Motor neuron (in vitro differentiated cells): ENCODE data around the gene ADAMTS9. TPM values are rescaled to one million over a fixed set of nuclear protein-coding genes. Genes with fewer than 3 reads are reported as not detected.

Experiments used
- ATAC-seq, 8 experiments: fragments of 200-7000 bp; cut with Tn5 transposase; replicated peaks in 6 of 8; 2 replicates each; pipeline ENCODE4 v1.8.0; 2021; ENCODE audit warnings: mild to moderate bottlenecking in 8 of 8, moderate library complexity in 8 of 8
- H3K27ac ChIP-seq, 2 donors: fragments of 250-450 bp; sonication (Bioruptor Pico); 2 replicates each; pipeline ENCODE4 v1.9.0; 2021; ENCODE audit warnings: antibody characterized with exemption in 2 of 2, mild to moderate bottlenecking in 2 of 2, moderate library complexity in 1 of 2
- H3K4me1 ChIP-seq, 2 donors: fragments of 250-450 bp; sonication (Bioruptor Pico); replicated peaks in 1 of 2; 2 replicates each; pipeline ENCODE4 v1.6.1; 2021; ENCODE audit warnings: antibody characterized with exemption in 2 of 2, mild to moderate bottlenecking in 2 of 2, moderate library complexity in 1 of 2
- H3K4me3 ChIP-seq, 5 donors: fragments of 250-450 bp; sonication (Bioruptor Pico); 2 replicates each; pipeline ENCODE4 v1.9.0; 2021; ENCODE audit warnings: antibody characterized with exemption in 5 of 5, mild to moderate bottlenecking in 5 of 5, moderate library complexity in 4 of 5
- WGBS, 10 experiments: fragments of 450-650 bp; shearing (Covaris generic); methylation state at CpG; one replicate each; pipeline ENCODE4 v1.0.0; 2022; 5-methylcytosine and 5-hydroxymethylcytosine counted together
- in situ Hi-C, 9 experiments: fragments of 400-800 bp; cut with MboI; loops; one replicate each; pipeline ENCODE4 v1.15.0; 2021; ENCODE audit warnings: low sequenced_read_pairs in 9 of 9, low pct_unique_long_range_greater_than_20kb in 2 of 9; ENCODE audit not compliant: unreplicated experiment in 9 of 9
- total RNA-seq, 8 experiments: library from RNA; unstranded; fragments of 300-600 nt; gene quantifications; 2 replicates each; pipeline versions ENCODE4 v1.2.3 to v1.2.4, GENCODE V29; 2022

ADAMTS9 gene
- total RNA-seq, 8 experiments from 2014 or later, result 7.6 to 70.6 (median 10.7) TPM

GRCh38 chr3:64656544-64656943 is 31.3 kb downstream of the ADAMTS9 start:
- no peak overlapping the region for H3K27ac ChIP-seq

GRCh38 chr3:64655160-64655559 is 32.6 kb downstream of the ADAMTS9 start:
- no peak for ATAC-seq
- 36 to 100% (median 83%) methylated on average over 1 to 3 of the region's 4 CpGs; no CpG with 5 or more reads in 3 of the 10 experiments for WGBS, 10 experiments
- Histone ChIP-seq H3K27ac (no peak overlapping the region), H3K4me3 (no peak overlapping the region), H3K4me1 (peaks cover 19 to 23% of the 10 kb centered on the region in 2 donors)
- in situ Hi-C loops, result no loop called here

More at GRCh38 chr3:64656544-64656943, 31.3 kb downstream of the ADAMTS9 start:
- no CpG with 5 or more reads among the region's 4 CpGs for WGBS, 10 experiments
- Histone ChIP-seq H3K4me3 (no peak overlapping the region), H3K4me1 (peaks cover 12 to 13% of the 10 kb centered on the region in 2 donors)
- ATAC-seq, result no peak
- in situ Hi-C loops, result no loop called here

- in situ Hi-C loops, result no loop called here
- H3K4me1 ChIP-seq, result peaks cover 11 to 19% of the 10 kb centered on the region in 2 donors
- WGBS, 10 experiments, result 79 to 100% (median 94%) methylated on average over 1 to 5 of the region's 5 CpGs
These were observed 33.8 kb downstream of the ADAMTS9 start for GRCh38 chr3:64654013-64654412.

GRCh38 chr3:64653101-64653500 is 34.7 kb downstream of the ADAMTS9 start:
- H3K4me1 ChIP-seq, result peaks cover 11 to 19% of the 10 kb centered on the region in 2 donors
- no peak overlapping the region for H3K27ac ChIP-seq
- in situ Hi-C loops, result no loop called here
- 40 to 100% (median 70%) methylated on average over 1 to 3 of the region's 3 CpGs; no CpG with 5 or more reads in 3 of the 10 experiments for WGBS, 10 experiments
- no peak for ATAC-seq
- H3K4me3 ChIP-seq, result no peak overlapping the region

More at GRCh38 chr3:64654013-64654412, 33.8 kb downstream of the ADAMTS9 start:
- ATAC-seq, result no peak
- H3K4me3 ChIP-seq, result no peak overlapping the region
- H3K27ac ChIP-seq, result no peak overlapping the region

GRCh38 chr3:64651741-64652241 is 36.0 kb downstream of the ADAMTS9 start:
- 40 to 100% (median 69%) methylated on average over 1 to 2 of the region's 2 CpGs; no CpG with 5 or more reads in 3 of the 10 experiments for WGBS, 10 experiments
- Histone ChIP-seq H3K4me1 (peaks cover 17 to 27% of the 10 kb centered on the region in 2 donors), H3K27ac (no peak overlapping the region), H3K4me3 (no peak overlapping the region)
- in situ Hi-C loops, result no loop called here
- ATAC-seq, result peak in 1 of 8 experiments; percentile 60

GRCh38 chr3:64651303-64651702 is 36.5 kb downstream of the ADAMTS9 start:
- Histone ChIP-seq H3K27ac (no peak overlapping the region), H3K4me3 (no peak overlapping the region), H3K4me1 (peaks cover 17 to 27% of the 10 kb centered on the region in 2 donors)
- WGBS, 10 experiments, result 50 to 100% (median 84%) methylated on average over 3 of the region's 3 CpGs; no CpG with 5 or more reads in 3 of the 10 experiments
- no peak for ATAC-seq
- in situ Hi-C loops, result no loop called here

- ATAC-seq, result peak in 2 of 8 experiments; percentile 10 to 26
- Histone ChIP-seq H3K4me3 (no peak overlapping the region), H3K4me1 (peaks cover 17 to 30% of the 10 kb centered on the region in 2 donors), H3K27ac (no peak overlapping the region)
- in situ Hi-C loops, result no loop called here
- 0 to 100% (median 67%) methylated on average over 1 of the region's 1 CpG; no CpG with 5 or more reads in 3 of the 10 experiments for WGBS, 10 experiments
These were observed 37.1 kb downstream of the ADAMTS9 start for GRCh38 chr3:64650715-64651114.

- in situ Hi-C loops, result no loop called here
- ATAC-seq, result peak in 5 of 8 experiments; percentile 29 to 86 (median 73)
- Histone ChIP-seq H3K4me1 (peaks cover 23 to 34% of the 10 kb centered on the region in 2 donors), H3K27ac (no peak overlapping the region), H3K4me3 (no peak overlapping the region)
- 5 to 91% (median 51%) methylated on average over 2 to 8 of the region's 9 CpGs for WGBS, 10 experiments
These were observed 37.6 kb downstream of the ADAMTS9 start for GRCh38 chr3:64650096-64650622.

GRCh38 chr3:64648927-64649906 is 38.6 kb downstream of the ADAMTS9 start:
- Histone ChIP-seq H3K27ac (no peak overlapping the region), H3K4me3 (no peak overlapping the region), H3K4me1 (peaks cover 24 to 34% of the 10 kb centered on the region in 2 donors)
- no peak for ATAC-seq
- in situ Hi-C loops, result no loop called here
- 52 to 100% (median 97%) methylated on average over 2 to 11 of the region's 11 CpGs for WGBS, 10 experiments

GRCh38 chr3:64647825-64648224 is 40.0 kb downstream of the ADAMTS9 start:
- Histone ChIP-seq H3K4me3 (no peak overlapping the region), H3K27ac (no peak overlapping the region), H3K4me1 (peaks cover 27 to 37% of the 10 kb centered on the region in 2 donors)
- 0 to 100% (median 50%) methylated on average over 1 to 7 of the region's 7 CpGs; no CpG with 5 or more reads in 2 of the 10 experiments for WGBS, 10 experiments
- in situ Hi-C loops, result no loop called here
- ATAC-seq, result peak in 5 of 8 experiments; percentile 56 to 75 (median 66)

GRCh38 chr3:64645243-64645642 is 42.6 kb downstream of the ADAMTS9 start:
- in situ Hi-C loops, result no loop called here
- ATAC-seq, result peak in 4 of 8 experiments; percentile 26 to 60 (median 38)
- Histone ChIP-seq H3K27ac (no peak overlapping the region), H3K4me1 (peaks cover 31 to 34% of the 10 kb centered on the region in 2 donors), H3K4me3 (no peak overlapping the region)

GRCh38 chr3:64644483-64644882 is 43.3 kb downstream of the ADAMTS9 start:
- H3K27ac ChIP-seq, result no peak overlapping the region
- WGBS, 10 experiments, result 64 to 100% (median 92%) methylated on average over 1 to 3 of the region's 3 CpGs
- in situ Hi-C loops, result no loop called here
- no peak overlapping the region for H3K4me3 ChIP-seq
- peaks cover 28 to 31% of the 10 kb centered on the region in 2 donors for H3K4me1 ChIP-seq
- ATAC-seq, result no peak
